NCI-H1417 (cell line): ENCODE data around the gene CXCR6.
"Not testable (repeated sequence)": the region's sequence is repeated elsewhere in the genome, so short reads cannot be mapped to it uniquely, and the experiment has no call there.

Experiments
- DNase-seq, 3 experiments: peaks; one replicate each; lab custom pipeline; 2025; lab: John Stamatoyannopoulos, UW

Gene CXCR6

DNA sequence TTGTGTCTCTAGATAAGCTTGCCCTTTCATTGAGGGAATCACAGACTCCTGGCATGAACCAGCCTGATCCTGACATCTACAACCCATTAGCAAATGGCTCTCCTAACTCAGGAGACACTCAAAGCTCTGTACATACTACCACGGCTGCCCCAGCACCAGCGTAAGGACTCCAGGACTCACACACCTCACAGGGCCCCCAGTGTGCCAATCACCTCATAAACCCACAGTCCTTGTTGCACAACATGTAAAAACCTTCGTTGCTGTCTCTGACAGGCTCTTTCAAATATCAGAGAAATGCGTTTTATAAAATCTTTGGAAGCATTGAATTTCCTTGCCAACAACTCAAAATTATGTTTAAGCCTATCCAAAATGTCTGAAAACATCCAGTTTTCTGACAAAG lies 45.1 kb downstream of the CXCR6 start:
- no peak for DNase-seq

DNA sequence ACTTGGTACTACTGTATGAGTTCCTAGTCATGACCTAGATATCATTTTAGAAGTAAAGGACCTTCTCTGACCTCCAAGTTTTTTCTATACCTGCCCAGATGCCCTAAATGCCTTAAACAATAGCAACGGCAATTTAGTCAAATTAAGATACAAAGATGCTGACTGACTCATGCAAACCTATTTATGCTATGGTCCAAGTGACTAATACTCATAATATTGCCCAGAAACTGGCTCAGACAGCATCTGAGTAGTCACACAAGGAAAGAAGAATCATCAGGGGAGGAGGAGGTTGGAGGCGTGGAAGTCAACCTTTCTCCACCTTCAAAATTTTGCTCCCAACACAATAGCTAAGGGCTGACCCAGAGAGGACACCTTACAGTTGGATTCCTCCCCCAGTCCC lies 45.5 kb downstream of the CXCR6 start:
- DNase-seq = no peak

DNA sequence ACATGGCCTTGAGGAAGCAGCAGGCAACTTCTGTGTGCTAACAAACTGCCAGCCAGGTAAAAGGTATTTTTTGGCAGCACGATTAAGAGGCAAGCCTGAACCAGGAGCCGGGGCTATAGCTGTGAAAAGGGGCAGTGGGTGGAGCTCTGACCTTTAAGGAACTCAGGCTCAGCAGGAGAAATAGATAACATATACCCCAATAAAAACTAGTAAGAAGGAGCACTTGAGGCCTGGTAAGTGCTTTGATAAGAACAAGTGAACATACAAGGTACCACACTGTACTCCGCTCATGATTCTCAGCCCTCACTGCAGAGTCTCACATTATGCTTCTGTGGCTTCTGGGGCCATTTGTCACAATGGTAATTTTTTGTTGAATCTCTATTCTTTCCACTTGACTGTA lies 46.9 kb downstream of the CXCR6 start:
- no peak for DNase-seq

DNA sequence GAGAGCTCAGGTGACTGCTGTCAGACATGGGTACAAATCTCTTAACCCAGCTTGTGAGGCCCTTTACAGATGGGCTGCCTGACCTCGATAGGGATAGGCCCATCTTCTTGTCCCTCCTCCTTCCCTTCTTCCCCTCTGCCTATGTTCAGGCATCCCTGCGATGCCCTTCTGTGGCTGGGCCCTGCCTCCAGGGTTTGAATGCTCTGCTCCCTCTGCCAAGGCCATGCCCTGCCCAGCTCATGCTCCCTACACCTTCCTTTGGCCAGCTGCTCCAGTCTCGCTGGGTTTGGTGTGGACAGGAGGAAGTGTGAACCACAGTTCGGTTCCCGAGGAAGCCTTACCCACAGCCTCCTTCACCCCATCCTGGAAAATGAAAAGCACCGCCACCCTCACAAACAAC lies 48.1 kb downstream of the CXCR6 start:
- no peak for DNase-seq

DNA sequence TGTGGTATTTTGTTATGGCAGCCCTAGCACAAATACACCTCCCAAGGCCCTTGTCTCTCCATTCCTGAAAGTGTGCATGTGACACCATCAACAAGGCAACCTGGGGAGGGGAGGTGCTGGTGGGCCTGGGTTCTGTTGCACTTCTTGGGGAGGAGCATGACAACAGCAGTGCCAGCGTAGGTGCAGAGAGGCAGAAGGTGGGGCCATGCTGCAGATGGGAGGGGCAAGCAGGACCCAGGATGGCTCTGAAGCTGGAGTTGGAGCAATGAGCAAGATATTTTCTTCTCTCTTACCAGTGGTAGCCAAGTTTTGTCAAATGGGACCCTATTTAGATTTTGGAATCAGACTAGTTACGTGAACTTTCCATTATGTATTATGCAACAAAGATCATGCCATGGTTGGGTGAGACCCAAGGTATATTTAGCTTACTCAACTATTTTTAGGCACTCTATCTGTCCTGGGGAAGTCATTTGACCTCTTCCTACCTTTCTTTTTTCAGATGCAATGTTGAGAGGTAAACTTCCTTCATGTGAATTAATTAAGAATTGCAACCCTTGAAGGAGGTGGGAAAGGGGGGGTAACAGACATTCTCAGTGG lies 49.0 kb downstream of the CXCR6 start:
- DNase-seq = no peak

DNA sequence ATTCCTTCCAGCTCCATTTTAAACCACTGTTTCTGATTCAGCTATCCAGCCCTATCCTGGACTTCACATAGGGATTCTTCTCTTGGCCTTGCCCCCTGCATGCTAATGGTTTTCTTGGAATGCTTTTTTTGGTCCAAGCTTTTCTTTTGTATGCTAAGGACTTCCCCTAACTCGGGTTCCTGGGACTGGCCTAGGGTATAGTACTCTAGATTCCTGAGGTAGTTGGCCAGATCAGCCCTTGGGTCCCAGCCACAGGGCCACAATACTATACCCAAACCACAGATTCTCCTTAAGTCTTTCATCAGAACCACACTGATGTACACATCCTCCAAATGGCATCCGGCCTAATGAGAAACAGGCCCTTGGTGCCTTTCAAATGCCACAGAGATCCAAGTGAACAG lies 49.6 kb downstream of the CXCR6 start:
- DNase-seq = no peak

DNA sequence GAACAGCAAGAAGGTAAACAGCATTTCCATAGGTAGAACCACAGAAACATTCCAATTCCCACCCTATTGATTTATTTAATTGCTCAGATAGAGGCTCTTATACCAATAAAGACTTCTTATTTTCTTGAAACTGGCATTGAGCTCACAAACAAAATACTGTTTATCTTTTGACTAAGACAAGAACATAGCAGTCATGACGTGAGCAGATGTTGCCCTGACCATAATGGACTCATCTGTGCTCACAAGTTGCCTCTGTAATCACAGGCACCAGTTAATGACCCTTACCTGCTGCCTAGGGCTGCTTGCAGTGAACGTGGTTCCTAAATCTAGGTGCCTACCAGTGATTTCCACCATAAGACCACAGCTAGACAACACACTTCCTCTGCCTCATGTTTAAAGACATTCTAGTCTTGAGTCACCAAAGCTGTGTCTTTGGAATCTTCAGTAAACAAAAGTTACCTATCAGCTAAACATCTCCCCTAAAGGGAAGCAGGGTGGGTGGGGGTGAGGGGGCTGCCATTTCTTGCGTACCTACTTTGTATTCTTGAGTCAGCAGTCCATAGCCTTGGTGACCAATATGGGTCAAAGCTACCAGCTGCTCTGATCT lies 50.3 kb downstream of the CXCR6 start:
- DNase-seq = no peak

DNA sequence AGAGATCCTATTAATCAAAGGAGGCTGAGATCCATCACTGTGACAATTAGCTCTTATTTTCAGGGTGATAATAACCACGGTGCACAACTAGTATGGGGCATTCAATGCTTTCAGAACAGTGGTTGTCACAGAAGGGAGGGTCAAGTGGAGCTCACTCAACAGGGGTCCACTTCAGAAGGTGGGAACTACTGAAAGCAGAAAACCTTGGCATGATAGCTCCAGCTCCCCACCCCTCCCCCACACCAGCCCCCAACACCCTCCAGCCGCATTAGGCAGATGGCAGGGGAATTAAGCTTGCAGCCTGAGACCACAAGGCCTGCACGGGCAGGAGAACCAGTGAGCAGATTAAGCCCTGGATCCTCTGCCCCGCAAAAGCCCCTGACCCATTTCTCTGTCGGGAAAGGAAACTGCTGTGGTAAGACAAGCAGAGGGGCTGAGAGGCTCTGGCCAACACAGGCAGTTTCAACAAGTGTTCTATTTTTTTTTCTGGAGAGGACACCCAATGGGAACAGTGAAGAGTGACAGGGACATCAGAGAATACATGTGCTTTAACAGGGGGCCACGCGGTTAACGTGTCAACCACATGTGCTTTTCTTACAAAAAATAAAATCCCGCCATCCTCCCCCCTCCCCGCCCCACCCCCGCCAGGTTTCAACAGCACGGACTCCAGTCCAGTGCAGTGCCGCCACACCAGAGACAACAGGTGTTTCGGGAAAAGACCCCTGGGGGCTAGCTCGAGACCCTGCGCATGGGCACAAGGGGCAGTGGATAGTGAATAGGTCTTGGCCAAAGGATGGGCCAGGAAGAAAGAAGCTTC lies 51.4 kb downstream of the CXCR6 start:
- peak in 2 of 3 experiments; percentile 63 to 93 for DNase-seq

DNA sequence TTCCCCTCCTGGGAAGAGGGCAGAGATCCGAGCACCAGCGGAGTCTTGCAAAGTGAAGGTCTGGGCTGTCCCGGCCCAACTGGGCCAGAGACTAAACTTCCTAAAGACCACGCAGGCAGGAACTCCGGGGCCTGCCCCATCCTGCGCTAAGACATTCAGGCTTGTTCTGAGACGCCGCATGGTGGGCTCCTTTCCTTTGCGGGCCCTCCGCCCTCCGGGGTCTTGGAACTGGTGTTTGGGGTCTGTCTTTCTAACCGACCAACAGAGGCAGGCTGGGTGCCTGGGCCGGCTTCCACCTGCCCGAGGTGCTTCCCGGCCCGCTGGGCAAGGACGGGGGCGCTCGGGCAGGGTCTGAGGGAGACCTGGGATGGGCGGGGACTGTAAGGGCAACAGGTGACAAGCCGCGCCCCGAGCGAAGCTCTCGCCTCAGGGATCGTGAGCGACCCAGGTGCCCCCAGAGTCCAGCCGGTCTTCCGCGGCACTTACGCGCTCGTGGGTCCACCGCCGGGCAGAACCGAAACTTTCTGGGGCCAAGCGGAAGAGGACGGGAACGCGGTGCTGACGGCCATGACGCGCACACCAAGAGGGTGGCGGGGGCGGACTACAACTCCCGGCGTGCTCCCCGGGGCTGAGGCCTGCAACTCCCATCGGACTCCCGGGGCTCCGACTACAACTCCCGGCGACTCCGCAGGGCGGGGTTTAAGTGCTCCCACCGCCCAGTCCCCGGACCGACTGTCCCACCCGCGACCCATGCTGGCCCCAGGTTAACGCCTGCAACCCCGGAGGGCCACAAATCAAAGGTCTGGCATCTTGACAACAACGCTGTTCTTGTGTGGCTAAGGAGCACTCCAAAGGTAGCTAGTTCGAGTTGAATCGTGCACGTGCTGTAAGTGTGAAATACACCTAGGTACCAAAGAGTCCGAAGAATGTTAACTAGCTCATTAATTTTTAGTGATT lies 52.2 kb downstream of the CXCR6 start, which contains the start of gene FYCO1:
Gene FYCO1 (minus strand): TSS at position 589 of the 957 bp plus-strand sequence. CDS start 10,914 bp downstream, outside the sequence.
- DNase-seq = peak; percentile 62 to 81 (median 78)

DNA sequence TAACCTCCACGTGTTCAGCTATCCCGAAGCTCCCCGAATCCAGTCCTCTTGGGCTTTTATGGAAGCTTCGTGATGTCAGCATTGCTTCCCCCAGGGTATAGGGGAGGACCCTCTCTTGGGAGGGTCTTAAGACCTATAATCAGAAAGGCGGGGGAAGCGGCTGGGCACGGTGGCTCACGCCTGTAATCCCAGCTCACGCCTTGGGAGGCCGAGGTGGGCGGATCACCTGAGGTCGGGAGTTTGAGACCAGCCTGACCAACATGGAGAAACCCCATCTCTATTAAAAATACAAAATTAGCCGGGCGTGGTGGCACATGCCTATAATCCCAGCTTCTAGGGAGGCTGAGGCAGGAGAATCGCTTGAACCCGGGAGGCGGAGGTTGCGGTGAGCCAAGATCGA lies 54.2 kb downstream of the CXCR6 start:
- DNase-seq = not testable (repeated sequence)

DNA sequence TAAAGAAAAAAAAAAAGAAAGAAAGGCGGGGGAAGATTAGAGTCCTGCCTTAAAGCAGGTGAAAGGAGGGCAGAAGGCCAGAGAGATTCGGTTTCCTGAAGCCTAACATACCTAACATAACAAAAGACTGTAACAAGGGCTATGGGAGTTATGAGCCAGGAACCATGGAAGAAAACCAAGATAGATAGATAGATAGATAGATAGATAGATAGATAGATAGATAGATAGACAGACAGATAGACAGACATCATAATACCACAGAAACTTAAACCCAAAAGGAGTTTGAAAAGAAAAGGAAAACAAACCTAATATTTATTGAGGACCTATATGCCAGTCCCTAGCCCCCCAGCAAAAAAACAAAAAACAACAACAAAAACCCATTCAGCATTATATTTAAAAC lies 54.7 kb downstream of the CXCR6 start:
- no peak for DNase-seq
